Measurements from ENCODE around the gene RBKS.

DNA sequence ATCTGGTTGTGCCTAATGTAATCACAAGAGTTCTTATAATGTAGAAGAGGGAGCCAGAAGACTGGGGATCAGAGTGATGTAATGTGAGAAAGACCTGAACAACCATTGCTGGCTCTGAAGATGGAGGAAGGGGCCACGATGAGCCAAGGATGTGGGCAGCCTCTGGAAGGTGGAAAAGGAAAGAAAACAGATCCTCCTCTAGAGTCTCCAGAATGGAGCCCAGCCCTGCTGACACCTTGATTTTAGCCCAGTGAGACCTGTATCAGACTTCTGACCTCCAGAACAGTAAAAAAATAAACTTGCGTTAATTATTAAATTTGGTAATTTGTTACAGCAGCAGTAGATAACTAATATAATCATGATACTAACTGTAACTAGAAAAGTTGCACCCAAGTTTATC is 3.1 kb downstream of the RBKS start:
- TF ChIP-seq, protein P1, sequence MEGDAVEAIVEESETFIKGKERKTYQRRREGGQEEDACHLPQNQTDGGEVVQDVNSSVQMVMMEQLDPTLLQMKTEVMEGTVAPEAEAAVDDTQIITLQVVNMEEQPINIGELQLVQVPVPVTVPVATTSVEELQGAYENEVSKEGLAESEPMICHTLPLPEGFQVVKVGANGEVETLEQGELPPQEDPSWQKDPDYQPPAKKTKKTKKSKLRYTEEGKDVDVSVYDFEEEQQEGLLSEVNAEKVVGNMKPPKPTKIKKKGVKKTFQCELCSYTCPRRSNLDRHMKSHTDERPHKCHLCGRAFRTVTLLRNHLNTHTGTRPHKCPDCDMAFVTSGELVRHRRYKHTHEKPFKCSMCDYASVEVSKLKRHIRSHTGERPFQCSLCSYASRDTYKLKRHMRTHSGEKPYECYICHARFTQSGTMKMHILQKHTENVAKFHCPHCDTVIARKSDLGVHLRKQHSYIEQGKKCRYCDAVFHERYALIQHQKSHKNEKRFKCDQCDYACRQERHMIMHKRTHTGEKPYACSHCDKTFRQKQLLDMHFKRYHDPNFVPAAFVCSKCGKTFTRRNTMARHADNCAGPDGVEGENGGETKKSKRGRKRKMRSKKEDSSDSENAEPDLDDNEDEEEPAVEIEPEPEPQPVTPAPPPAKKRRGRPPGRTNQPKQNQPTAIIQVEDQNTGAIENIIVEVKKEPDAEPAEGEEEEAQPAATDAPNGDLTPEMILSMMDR (conservative IDR thresholded peaks at IDR 0.05; ENCODE audit: low read depth, low read length) = no peak
- TF ChIP-seq EZH2 (IDR thresholded peaks at IDR 0.05; ENCODE audit: borderline replicate concordance, low read depth, low read length, poor library complexity, severe bottlenecking) = no peak

Measured in A673 (cell line).